HG03066 (cell line): ENCODE measurements around the gene LCNL1.

Source experiments
- ATAC-seq: cut with Tn5 transposase; IDR thresholded peaks from one replicate; pipeline ENCODE4 v1.9.1; 2021; ENCODE audit warnings: low read depth; ENCODE audit not compliant: unreplicated experiment

LCNL1 gene

GRCh38 chr9:136973618-136974617 lies 8.9 kb upstream of the LCNL1 start:
- ATAC-seq, result no peak

- no peak for ATAC-seq
Measured at GRCh38 chr9:136974817-136975535, 7.8 kb upstream of the LCNL1 start.

- ATAC-seq, result no peak
Measured at GRCh38 chr9:136975644-136976043, 7.1 kb upstream of the LCNL1 start.

GRCh38 chr9:136977223-136977622 lies 5.6 kb upstream of the LCNL1 start, which contains the start of gene PTGDS:
Gene PTGDS, plus strand, starts transcription at chr9:136977504. Its CDS starts 75 bp downstream, at chr9:136977579.
- ATAC-seq, result no peak

GRCh38 chr9:136977649-136978072 lies 5.1 kb upstream of the LCNL1 start:
- no peak for ATAC-seq

GRCh38 chr9:136978073-136978864 lies 4.5 kb upstream of the LCNL1 start:
- ATAC-seq, result no peak

GRCh38 chr9:136978865-136979544 lies 3.8 kb upstream of the LCNL1 start:
- no peak for ATAC-seq

- no peak for ATAC-seq
Measured at GRCh38 chr9:136979769-136980587, 2.8 kb upstream of the LCNL1 start.

- ATAC-seq, result no peak
Measured at GRCh38 chr9:136980669-136981478, 1.9 kb upstream of the LCNL1 start.

- ATAC-seq, result no peak
Measured at GRCh38 chr9:136981588-136982231, 1.1 kb upstream of the LCNL1 start.

- ATAC-seq, result no peak
Measured at GRCh38 chr9:136983167-136983566, 374 bp downstream of the LCNL1 start.

- no peak for ATAC-seq
Measured at GRCh38 chr9:136983656-136984314, 992 bp downstream of the LCNL1 start.

GRCh38 chr9:136984464-136985026 lies 1.8 kb downstream of the LCNL1 start:
- no peak for ATAC-seq

- ATAC-seq, result no peak
Measured at GRCh38 chr9:136985027-136985602, 2.3 kb downstream of the LCNL1 start.

- no peak for ATAC-seq
Measured at GRCh38 chr9:136985853-136986252, 3.1 kb downstream of the LCNL1 start.

- ATAC-seq, result no peak
Measured at GRCh38 chr9:136988872-136989271, 6.1 kb downstream of the LCNL1 start.
